ENCODE data around the gene UBAP2. TPM values are rescaled to one million over a fixed set of nuclear protein-coding genes. Genes with fewer than 3 reads are reported as not detected.

UBAP2 gene
- total RNA-seq, 1 experiment from 2014 or later = 33.4 TPM

DNA sequence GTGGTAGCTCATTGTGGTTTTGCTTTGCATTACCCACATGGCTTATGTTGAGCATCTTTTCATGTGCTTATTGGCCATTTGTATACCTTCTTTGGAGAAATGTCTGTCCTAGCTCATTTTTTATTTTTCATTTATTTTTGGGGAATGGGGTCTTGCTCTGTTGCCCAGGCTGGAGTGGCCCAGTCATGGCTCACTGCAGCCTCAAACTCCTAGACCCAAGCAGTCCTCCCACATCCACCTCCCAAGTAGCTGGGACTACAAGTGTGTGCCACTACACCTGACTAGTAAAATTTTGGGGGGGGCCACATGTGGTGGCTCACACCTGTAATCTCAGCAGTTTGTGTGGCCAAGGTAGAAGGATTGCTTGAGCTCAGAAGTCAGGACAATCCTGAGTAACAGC lies 154.4 kb downstream of the UBAP2 start:
- no TSS peak for BruUV-seq (replicated peaks)
- H3K4me1 Mint-ChIP-seq (ENCODE audit: insufficient read depth, unreplicated experiment) = no peaks in the 10 kb centered on the region
- TF ChIP-seq, protein P1, sequence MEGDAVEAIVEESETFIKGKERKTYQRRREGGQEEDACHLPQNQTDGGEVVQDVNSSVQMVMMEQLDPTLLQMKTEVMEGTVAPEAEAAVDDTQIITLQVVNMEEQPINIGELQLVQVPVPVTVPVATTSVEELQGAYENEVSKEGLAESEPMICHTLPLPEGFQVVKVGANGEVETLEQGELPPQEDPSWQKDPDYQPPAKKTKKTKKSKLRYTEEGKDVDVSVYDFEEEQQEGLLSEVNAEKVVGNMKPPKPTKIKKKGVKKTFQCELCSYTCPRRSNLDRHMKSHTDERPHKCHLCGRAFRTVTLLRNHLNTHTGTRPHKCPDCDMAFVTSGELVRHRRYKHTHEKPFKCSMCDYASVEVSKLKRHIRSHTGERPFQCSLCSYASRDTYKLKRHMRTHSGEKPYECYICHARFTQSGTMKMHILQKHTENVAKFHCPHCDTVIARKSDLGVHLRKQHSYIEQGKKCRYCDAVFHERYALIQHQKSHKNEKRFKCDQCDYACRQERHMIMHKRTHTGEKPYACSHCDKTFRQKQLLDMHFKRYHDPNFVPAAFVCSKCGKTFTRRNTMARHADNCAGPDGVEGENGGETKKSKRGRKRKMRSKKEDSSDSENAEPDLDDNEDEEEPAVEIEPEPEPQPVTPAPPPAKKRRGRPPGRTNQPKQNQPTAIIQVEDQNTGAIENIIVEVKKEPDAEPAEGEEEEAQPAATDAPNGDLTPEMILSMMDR (IDR thresholded peaks at IDR 0.05; ENCODE audit: unreplicated experiment) = no peak
- peaks cover 31% of the 10 kb centered on the region for H3K36me3 Mint-ChIP-seq (ENCODE audit: insufficient read depth, unreplicated experiment)
- ChIA-PET POLR2A (interaction anchor here (0.5 to 0.9 kb wide), 5 partner anchors 11 to 103 kb away, joined by 3 to 7 read pairs (median 3); no protein-coding TSS in a partner anchor), CTCF (interaction anchor here (1.2 to 1.3 kb wide), 3 partner anchors 21 to 41 kb away, joined by 3 to 4 read pairs (median 4); no protein-coding TSS in a partner anchor)
- no peak overlapping the region for H3K27ac Mint-ChIP-seq (ENCODE audit: low read depth, unreplicated experiment)
- no peaks in the 10 kb centered on the region for H3K9me3 Mint-ChIP-seq (ENCODE audit: unreplicated experiment)
- DNase-seq (ENCODE audit: unreplicated experiment) = no peak
- intact Hi-C loops (cut with micrococcal nuclease) = no loop called here
- no peaks in the 10 kb centered on the region for H3K27me3 Mint-ChIP-seq (ENCODE audit: insufficient read depth, unreplicated experiment)
- H3K4me3 Mint-ChIP-seq (ENCODE audit: unreplicated experiment) = no peak overlapping the region

GRCh38 chr9:33893861-33894260 lies 154.8 kb downstream of the UBAP2 start:
- Mint-ChIP-seq H3K36me3 (ENCODE audit: insufficient read depth, unreplicated experiment) (peaks cover 27% of the 10 kb centered on the region), H3K27me3 (ENCODE audit: insufficient read depth, unreplicated experiment) (no peaks in the 10 kb centered on the region), H3K4me1 (ENCODE audit: insufficient read depth, unreplicated experiment) (no peaks in the 10 kb centered on the region), H3K27ac (ENCODE audit: low read depth, unreplicated experiment) (no peak overlapping the region), H3K4me3 (ENCODE audit: unreplicated experiment) (no peak overlapping the region), H3K9me3 (ENCODE audit: unreplicated experiment) (no peaks in the 10 kb centered on the region)
- ChIA-PET POLR2A (interaction anchor here (0.5 to 0.9 kb wide), 4 partner anchors 11 to 103 kb away, joined by 3 to 7 read pairs (median 4); no protein-coding TSS in a partner anchor), CTCF (interaction anchor here (1.2 to 1.3 kb wide), 3 partner anchors 21 to 41 kb away, joined by 3 to 4 read pairs (median 4); no protein-coding TSS in a partner anchor)
- no TSS peak for BruUV-seq (replicated peaks)
- TF ChIP-seq, protein P1 (IDR thresholded peaks at IDR 0.05; ENCODE audit: unreplicated experiment) = no peak
- intact Hi-C loops (cut with micrococcal nuclease) = no loop called here
- no peak for DNase-seq (ENCODE audit: unreplicated experiment)

DNA sequence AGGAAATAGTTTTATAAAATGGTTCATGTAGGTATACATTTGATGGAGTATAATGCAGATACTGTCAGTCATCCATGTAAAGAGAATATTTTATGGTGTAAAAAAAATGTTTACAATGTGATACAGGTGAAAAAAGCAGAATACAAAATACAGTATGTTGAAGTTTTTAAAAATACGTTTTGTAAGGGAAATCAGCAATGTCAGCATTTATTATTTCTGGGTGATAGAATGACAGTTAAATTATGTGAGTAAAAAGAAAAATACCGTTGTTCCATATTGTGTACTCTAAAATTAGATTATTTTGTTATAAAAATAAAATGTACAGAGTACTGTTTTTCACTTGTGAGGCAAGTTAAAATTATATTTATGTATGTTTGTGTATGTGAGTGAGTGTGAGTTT lies 162.7 kb downstream of the UBAP2 start:
- Mint-ChIP-seq H3K27ac (ENCODE audit: low read depth, unreplicated experiment) (no peak overlapping the region), H3K9me3 (ENCODE audit: unreplicated experiment) (no peaks in the 10 kb centered on the region), H3K4me1 (ENCODE audit: insufficient read depth, unreplicated experiment) (peaks cover 15% of the 10 kb centered on the region), H3K27me3 (ENCODE audit: insufficient read depth, unreplicated experiment) (no peaks in the 10 kb centered on the region), H3K36me3 (ENCODE audit: insufficient read depth, unreplicated experiment) (peaks cover 13% of the 10 kb centered on the region), H3K4me3 (ENCODE audit: unreplicated experiment) (no peak overlapping the region)
- intact Hi-C loops (cut with micrococcal nuclease) = no loop called here
- POLR2A ChIA-PET = interaction anchor here (1.1 kb wide), 1 partner anchor 21 kb away, joined by 4 read pairs; no protein-coding TSS in a partner anchor
- CTCF ChIA-PET = interaction anchor here (0.6 to 1.0 kb wide), 2 partner anchors 148 to 195 kb away, joined by 3 to 4 read pairs; no protein-coding TSS in a partner anchor
- TF ChIP-seq, protein P1 (IDR thresholded peaks at IDR 0.05; ENCODE audit: unreplicated experiment) = no peak
- DNase-seq (ENCODE audit: unreplicated experiment) = no peak
- BruUV-seq (replicated peaks) = no TSS peak

DNA sequence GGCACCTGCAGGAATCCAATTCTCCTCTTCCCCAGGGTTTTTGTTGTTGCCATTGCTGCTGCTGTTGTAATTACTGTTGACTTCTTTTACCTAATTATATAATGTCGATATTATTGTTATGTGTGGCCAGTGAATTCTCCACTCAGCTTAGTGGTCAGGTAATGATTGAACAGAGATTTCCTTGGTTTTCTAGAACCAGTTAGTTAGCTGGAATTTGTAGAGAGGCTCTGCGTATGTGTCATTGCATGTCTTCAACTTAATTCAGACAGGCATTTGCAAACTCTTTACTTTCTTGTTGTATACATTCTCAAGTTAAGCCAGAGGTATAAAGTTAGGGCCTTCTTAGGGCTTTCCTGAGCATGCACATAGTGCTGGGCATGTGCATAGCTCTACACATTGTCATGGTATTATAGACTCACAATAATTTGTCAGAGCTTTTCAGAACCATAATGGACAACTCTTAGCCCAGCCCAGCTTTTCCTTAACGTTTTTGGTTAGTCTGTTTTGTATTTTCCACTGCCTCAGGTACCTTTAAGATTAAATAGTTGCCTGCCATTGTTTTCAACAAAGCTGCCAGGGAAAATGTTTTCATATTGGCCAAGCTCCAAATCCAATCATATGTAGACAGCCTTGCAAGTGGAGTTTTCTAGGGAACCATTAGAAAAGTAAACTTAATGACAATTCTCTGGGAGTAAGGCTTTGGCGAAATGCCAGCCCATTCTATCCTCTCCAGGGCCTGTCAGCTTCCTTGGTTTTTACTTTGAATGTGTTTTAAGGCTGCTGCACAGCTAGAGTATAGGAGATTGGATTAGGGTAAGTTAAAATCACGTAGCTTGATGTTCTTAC lies 163.6 kb downstream of the UBAP2 start:
- H3K27me3 Mint-ChIP-seq (ENCODE audit: insufficient read depth, unreplicated experiment) = no peaks in the 10 kb centered on the region
- intact Hi-C loops (cut with micrococcal nuclease) = no loop called here
- peaks cover 19% of the 10 kb centered on the region for H3K4me1 Mint-ChIP-seq (ENCODE audit: insufficient read depth, unreplicated experiment)
- peaks cover 7% of the 10 kb centered on the region for H3K36me3 Mint-ChIP-seq (ENCODE audit: insufficient read depth, unreplicated experiment)
- H3K9me3 Mint-ChIP-seq (ENCODE audit: unreplicated experiment) = no peaks in the 10 kb centered on the region
- DNase-seq (ENCODE audit: unreplicated experiment) = peak; percentile 46
- no TSS peak for BruUV-seq (replicated peaks)
- CTCF ChIA-PET = interaction anchor here (0.5 to 0.9 kb wide), 7 partner anchors 26 to 196 kb away, joined by 3 to 5 read pairs (median 3); no protein-coding TSS in a partner anchor
- TF ChIP-seq, protein P1 (IDR thresholded peaks at IDR 0.05; ENCODE audit: unreplicated experiment) = no peak
- POLR2A ChIA-PET = interaction anchor here (1.0 to 1.1 kb wide), 2 partner anchors 22 to 39 kb away, joined by 3 to 4 read pairs; no protein-coding TSS in a partner anchor
- H3K27ac Mint-ChIP-seq (ENCODE audit: low read depth, unreplicated experiment) = no peak overlapping the region
- no peak overlapping the region for H3K4me3 Mint-ChIP-seq (ENCODE audit: unreplicated experiment)

All from MCF 10A (cell line).